Measurements from ENCODE around the gene KRTAP5-3. TPM values are rescaled to one million over a fixed set of nuclear protein-coding genes. Genes with fewer than 3 reads are reported as not detected.
A peak's percentile ranks its signal among the peaks of the same experiment; 100 is the strongest.
"Not testable (repeated sequence)": the region's sequence is repeated elsewhere in the genome, so short reads cannot be mapped to it uniquely, and the experiment has no call there.

The KRTAP5-3 gene
- total RNA-seq, 2 experiments from 2014 or later, result not detected

DNA sequence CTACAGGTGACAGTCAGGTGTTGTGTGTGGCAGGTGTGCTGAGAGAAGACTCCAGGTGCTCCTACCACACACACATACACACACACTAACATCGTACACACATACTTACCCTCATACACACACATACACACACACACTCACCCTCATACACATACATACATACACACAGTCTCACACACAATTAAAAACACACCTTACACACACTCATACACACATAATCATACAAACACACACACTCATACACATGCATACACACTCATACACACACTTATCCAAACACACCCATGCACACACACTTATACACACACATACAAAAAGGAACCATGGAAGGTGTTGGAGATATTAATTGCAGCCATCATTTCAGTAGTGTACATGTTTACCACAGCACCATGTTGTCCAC is 4.6 kb downstream of the KRTAP5-3 start:
- intact Hi-C loops (cut with micrococcal nuclease), result no loop called here
- H3K4me3 Mint-ChIP-seq, result no peak overlapping the region
- no peaks in the 10 kb centered on the region for H3K36me3 Mint-ChIP-seq (ENCODE audit: low read depth)
- CTCF ChIA-PET, result no interaction called here
- H3K27ac Mint-ChIP-seq, result no peak overlapping the region
- H3K27me3 Mint-ChIP-seq (ENCODE audit: low read depth), result peaks cover 15% of the 10 kb centered on the region
- peaks cover 2% of the 10 kb centered on the region for H3K4me1 Mint-ChIP-seq (ENCODE audit: low read depth)
- DNase-seq, result no peak
- H3K9me3 Mint-ChIP-seq, result no peaks in the 10 kb centered on the region

DNA sequence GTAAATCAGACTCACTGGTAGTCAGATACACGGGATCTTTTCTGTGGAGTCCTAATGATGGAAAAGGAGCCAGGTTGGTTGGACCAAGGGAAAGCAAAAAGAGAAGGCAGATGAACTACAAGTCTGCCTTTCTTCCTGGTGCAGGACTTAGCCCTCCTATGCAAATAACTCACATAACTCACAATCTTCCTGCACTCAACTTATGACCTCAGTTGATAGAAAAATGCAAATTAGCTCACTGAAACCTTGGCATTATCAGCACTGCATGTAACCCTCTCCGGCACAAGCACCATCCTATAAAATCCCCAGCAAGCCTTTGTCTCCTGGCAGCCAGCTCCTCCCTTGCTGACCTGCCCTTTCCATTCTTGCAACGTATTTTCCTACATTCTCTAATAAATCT is 6.6 kb downstream of the KRTAP5-3 start:
- H3K9me3 Mint-ChIP-seq; DNase-seq; H3K4me3 Mint-ChIP-seq; CTCF ChIA-PET; H3K36me3 Mint-ChIP-seq (ENCODE audit: low read depth); H3K4me1 Mint-ChIP-seq (ENCODE audit: low read depth); H3K27ac Mint-ChIP-seq; intact Hi-C loops (cut with micrococcal nuclease): not testable (repeated sequence)
- peaks cover 13% of the 10 kb centered on the region for H3K27me3 Mint-ChIP-seq (ENCODE audit: low read depth)

DNA sequence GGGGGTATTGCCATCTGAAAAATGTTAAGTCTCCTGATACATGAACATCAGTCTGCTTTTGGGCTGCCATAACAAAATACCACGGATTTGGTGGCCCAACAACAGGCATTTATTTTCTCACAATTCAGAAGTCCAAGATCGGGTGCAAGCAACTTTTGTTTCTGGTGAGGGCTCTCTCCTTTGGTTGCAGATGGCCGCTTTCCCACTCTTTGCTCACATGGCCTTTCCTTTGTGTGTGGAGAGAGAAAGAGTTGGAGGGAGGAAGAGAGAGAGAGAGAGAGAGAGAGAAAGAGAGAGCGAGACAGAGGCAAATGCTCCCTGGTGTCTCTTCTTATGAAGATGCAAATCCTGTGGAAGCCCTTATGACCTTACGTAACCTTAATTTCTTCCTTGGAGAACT is 7.6 kb downstream of the KRTAP5-3 start:
- Mint-ChIP-seq H3K36me3 (ENCODE audit: low read depth) (no peaks in the 10 kb centered on the region), H3K4me3 (no peak overlapping the region), H3K27ac (no peak overlapping the region), H3K27me3 (ENCODE audit: low read depth) (peaks cover 17% of the 10 kb centered on the region), H3K4me1 (ENCODE audit: low read depth) (no peaks in the 10 kb centered on the region), H3K9me3 (no peaks in the 10 kb centered on the region)
- no peak for DNase-seq
- CTCF ChIA-PET, result no interaction called here
- intact Hi-C loops (cut with micrococcal nuclease), result no loop called here

DNA sequence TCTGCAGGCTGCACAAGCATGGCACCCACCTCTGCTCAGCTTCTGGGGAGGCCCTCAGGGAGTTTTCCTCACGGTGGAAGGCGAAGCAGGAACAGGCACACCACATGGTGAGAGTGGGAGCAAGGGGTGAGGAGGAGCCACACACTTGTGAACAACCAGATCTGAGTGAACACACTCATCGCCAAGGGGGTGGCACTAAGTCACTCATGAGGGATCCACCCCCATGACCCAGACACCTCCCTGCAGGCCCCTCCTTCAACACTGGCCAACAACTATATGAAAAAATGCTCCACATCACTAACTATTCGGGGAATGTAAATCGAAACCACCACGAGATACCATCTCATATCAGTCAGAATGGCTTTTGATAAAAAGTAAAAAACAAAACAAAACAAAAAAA is 9.4 kb downstream of the KRTAP5-3 start:
- Mint-ChIP-seq H3K9me3 (no peaks in the 10 kb centered on the region), H3K4me1 (ENCODE audit: low read depth) (peaks cover 5% of the 10 kb centered on the region), H3K27me3 (ENCODE audit: low read depth) (peaks cover 19% of the 10 kb centered on the region), H3K36me3 (ENCODE audit: low read depth) (no peaks in the 10 kb centered on the region), H3K4me3 (no peak overlapping the region), H3K27ac (no peak overlapping the region)
- CTCF ChIA-PET, result interaction anchor here (0.9 to 1.4 kb wide), 4 partner anchors 24 to 54 kb away, joined by 3 to 5 read pairs (median 4); no protein-coding TSS in a partner anchor
- intact Hi-C loops (cut with micrococcal nuclease), result no loop called here
- DNase-seq, result no peak

DNA sequence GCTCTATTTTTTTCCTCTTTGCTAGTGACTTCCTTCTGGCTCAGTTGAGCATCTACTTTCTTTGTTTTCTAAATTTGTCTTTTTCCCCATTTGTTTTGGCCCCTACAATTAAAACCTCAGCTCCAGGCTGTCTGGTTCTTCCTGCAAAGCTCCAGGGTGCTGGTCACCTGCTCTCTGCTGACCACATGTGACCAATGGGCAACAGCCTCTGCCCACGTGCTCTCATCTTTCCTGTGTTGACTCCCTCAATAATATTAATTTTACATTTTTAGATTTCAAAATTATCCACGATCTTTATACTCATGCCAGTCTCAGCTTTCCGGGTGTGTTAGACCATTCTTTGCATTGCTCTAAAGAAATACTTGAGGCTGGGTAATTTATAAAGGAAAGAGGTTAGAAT is 9.9 kb downstream of the KRTAP5-3 start:
- CTCF ChIA-PET, result interaction anchor here (1.4 kb wide), 1 partner anchor 54 kb away, joined by 4 read pairs; no protein-coding TSS in a partner anchor
- intact Hi-C loops (cut with micrococcal nuclease); DNase-seq; H3K4me3 Mint-ChIP-seq; H3K9me3 Mint-ChIP-seq; H3K27ac Mint-ChIP-seq; H3K36me3 Mint-ChIP-seq (ENCODE audit: low read depth); H3K4me1 Mint-ChIP-seq (ENCODE audit: low read depth): not testable (repeated sequence)
- peaks cover 19% of the 10 kb centered on the region for H3K27me3 Mint-ChIP-seq (ENCODE audit: low read depth)

DNA sequence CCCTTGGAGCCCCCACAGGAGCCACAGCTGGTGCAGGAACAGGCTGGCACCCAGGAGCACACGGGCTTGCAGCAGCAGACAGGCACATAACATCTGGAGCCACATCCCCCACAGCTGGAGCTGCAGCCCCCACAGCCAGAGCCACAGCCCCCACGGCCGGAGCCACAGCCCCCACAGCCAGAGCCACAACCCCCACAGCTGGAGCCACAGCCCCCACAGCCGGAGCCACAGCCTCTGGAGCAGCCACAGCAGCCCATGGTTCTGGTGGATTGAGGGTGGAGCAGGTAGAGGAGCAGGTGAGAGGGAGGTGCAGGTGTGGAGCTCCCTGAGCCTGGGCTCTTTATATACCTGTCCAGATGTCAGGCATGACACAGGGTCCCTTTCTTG is 10.3 kb downstream of the KRTAP5-3 start, which contains the start of gene KRTAP5-2:
TSS of gene KRTAP5-2 (minus strand) at position 301 of the 387 bp plus-strand sequence. CDS start at position 257, 44 bp downstream.
- no peak within 1 kb of the TSS for H3K4me3 Mint-ChIP-seq
- H3K4me1 Mint-ChIP-seq (ENCODE audit: low read depth), result peaks cover 5% of the 10 kb centered on the region
- peaks cover 19% of the 10 kb centered on the region for H3K27me3 Mint-ChIP-seq (ENCODE audit: low read depth)
- DNase-seq, result no peak
- CTCF ChIA-PET, result interaction anchor here (1.4 to 1.7 kb wide), 2 partner anchors 23 to 55 kb away, joined by 4 to 5 read pairs; no protein-coding TSS in a partner anchor
- no peak within 1 kb of the TSS for H3K27ac Mint-ChIP-seq
- no peaks in the 10 kb centered on the region for H3K36me3 Mint-ChIP-seq (ENCODE audit: low read depth)
- intact Hi-C loops (cut with micrococcal nuclease), result no loop called here
- no peaks in the 10 kb centered on the region for H3K9me3 Mint-ChIP-seq

DNA sequence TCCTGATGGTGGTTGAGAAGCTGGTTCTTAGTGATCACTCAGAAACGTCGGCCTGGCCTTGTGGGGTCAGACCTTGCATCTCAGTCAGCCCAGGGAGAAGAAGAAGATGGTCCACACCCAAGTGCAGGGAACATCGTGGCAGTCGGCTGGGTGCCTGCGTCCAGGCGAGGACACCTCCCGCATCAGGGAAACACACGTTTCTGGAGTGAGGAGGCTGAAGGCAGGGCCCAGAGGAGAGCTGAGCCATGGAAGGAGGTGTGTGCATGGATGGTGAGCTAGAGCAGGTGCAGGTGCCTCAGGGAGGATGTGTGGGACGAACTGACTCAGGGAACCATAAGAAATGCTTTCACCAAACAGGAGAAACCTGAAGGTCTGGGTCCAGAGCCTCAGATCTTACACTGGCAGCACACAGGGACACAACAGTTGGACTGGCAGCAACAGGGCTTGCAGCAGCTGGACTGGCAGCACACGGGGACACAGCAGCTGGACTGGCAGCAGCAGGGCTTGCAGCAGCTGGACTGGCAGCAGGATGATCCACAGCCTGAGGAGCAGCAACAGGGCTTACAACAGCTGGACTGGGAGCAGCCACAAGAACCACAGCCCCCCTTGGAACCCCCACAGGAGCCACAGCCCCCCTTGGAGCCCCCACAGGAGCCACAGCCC is 10.8 kb downstream of the KRTAP5-3 start:
- Mint-ChIP-seq H3K27me3 (ENCODE audit: low read depth) (peaks cover 18% of the 10 kb centered on the region), H3K27ac (no peak overlapping the region), H3K36me3 (ENCODE audit: low read depth) (no peaks in the 10 kb centered on the region), H3K4me3 (no peak overlapping the region), H3K4me1 (ENCODE audit: low read depth) (peaks cover 5% of the 10 kb centered on the region), H3K9me3 (no peaks in the 10 kb centered on the region)
- CTCF ChIA-PET, result interaction anchor here (0.7 to 1.7 kb wide), 3 partner anchors 23 to 55 kb away, joined by 3 to 5 read pairs (median 4); no protein-coding TSS in a partner anchor
- no peak for DNase-seq
- intact Hi-C loops (cut with micrococcal nuclease), result no loop called here

DNA sequence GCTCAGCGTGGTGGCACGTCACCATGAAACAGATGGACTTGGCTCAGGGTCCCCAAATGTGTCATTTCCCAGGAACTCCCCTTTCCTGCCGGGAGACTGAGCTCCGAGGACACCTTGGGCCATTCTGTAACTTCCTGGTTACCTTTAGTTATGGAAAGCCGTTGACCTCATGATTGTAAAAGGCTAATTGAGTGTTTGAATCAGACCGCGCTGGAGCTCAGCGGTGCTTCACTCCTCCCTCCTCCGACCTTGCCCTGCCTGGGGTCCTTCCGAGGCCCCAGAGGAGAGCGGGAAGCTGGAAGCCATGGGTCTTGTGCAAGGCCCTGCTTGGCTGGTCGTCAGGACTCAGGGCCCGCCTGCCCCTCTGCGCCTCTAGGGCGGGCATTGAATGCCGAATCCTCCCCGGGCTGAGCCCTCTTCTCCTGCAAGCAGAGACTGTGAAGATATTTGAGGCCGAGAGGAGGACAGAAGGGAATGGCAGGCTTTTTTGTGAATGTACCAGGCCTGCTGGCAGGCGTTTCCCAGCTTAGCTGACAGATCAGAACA is 11.6 kb downstream of the KRTAP5-3 start:
- CTCF ChIA-PET, result interaction anchor here (0.6 to 3.6 kb wide), 4 partner anchors 9 to 32 kb away, joined by 3 to 21 read pairs (median 4); partner anchors contain the start of gene KRTAP5-5

DNA sequence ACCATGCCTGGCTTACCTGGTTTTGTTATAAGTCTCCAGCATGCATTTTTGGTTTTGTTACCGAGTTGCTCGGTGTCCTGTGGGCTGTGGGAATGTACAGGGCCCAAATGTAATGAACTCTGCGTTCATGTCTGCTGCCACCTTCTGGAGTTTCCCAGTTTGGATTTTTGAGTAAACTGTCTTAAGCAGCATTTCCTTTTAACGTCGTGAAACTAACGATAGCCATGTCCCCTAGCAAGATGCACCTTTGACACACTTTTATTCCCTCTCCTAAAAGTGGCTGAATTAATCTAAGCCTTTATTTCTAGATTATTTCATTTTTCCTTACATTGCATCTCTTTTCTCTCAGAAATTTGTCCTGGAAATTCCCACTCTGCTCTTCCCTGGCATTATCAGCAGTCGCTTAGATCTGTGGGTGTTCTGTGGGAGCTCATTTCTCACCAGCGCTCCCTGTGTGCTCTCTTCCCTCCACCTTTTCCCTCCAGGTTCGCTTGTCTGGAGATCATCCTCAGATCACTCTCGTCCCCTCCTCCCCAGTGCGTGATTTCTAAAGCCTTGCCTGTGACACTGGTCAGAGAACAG is 12.2 kb downstream of the KRTAP5-3 start:
- intact Hi-C loops (cut with micrococcal nuclease), result loop anchor here (1.0 kb wide), 1 partner anchor 32 kb away; no protein-coding TSS in a partner anchor
- H3K27me3 Mint-ChIP-seq (ENCODE audit: low read depth), result peaks cover 17% of the 10 kb centered on the region
- not testable (repeated sequence) for H3K9me3 Mint-ChIP-seq; H3K36me3 Mint-ChIP-seq (ENCODE audit: low read depth); H3K4me1 Mint-ChIP-seq (ENCODE audit: low read depth); H3K27ac Mint-ChIP-seq; H3K4me3 Mint-ChIP-seq; DNase-seq
- CTCF ChIA-PET, result interaction anchor here (0.6 to 3.6 kb wide), 9 partner anchors 9 to 85 kb away, joined by 3 to 21 read pairs (median 4); partner anchors contain the start of gene KRTAP5-5

More for the DNA sequence above, 11.6 kb downstream of the KRTAP5-3 start:
- H3K4me1 Mint-ChIP-seq (ENCODE audit: low read depth); H3K4me3 Mint-ChIP-seq; H3K36me3 Mint-ChIP-seq (ENCODE audit: low read depth); DNase-seq; H3K9me3 Mint-ChIP-seq; intact Hi-C loops (cut with micrococcal nuclease); H3K27ac Mint-ChIP-seq: not testable (repeated sequence)
- peaks cover 17% of the 10 kb centered on the region for H3K27me3 Mint-ChIP-seq (ENCODE audit: low read depth)

DNA sequence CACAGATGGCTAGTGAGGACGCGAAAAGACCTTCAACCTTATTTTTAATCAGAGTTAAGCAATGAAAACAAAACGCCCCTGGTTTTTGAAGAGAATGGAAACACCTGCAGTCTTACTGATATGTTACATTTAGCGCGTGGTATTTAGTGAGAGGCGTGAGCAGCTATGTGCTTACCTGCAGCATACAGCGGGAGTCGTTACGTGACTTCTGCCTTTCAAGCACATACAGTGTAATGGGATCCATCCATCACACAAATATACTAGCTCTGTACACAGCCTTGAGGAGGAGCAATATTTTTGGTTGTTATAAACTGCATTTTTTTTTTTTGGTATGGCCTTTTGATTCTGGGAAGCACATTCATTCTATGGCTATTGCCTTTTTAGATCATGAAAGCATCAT is 15.6 kb downstream of the KRTAP5-3 start:
- Mint-ChIP-seq H3K27me3 (ENCODE audit: low read depth) (peaks cover 18% of the 10 kb centered on the region), H3K9me3 (peaks cover 2% of the 10 kb centered on the region), H3K4me3 (no peak overlapping the region), H3K27ac (no peak overlapping the region), H3K36me3 (ENCODE audit: low read depth) (peaks cover 7% of the 10 kb centered on the region), H3K4me1 (ENCODE audit: low read depth) (peaks cover 13% of the 10 kb centered on the region)
- CTCF ChIA-PET, result interaction anchor here (0.9 kb wide), 1 partner anchor 60 kb away, joined by 3 read pairs; no protein-coding TSS in a partner anchor
- intact Hi-C loops (cut with micrococcal nuclease), result no loop called here
- DNase-seq, result no peak

DNA sequence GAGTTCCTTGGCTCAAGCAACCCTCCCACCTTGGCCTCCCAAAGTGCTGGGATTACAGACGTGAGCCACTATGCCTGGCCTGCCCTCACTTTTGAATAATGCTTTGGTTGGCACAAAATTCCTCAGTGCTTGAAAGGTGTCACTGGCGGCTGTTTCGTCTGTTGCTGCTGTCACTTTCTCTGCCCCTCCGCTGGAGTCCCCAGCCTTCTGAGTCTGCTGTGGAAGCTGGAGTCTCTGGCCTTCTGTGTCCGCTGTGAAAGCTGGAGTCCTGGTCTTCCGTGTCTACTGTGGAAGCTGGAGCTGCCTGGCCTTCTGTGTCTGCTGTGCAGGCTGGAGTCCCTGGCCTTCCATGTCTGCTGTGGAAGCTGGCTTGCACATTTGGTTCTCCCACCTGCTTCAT is 18.3 kb downstream of the KRTAP5-3 start:
- no peak overlapping the region for H3K27ac Mint-ChIP-seq
- no peak overlapping the region for H3K4me3 Mint-ChIP-seq
- DNase-seq, result no peak
- intact Hi-C loops (cut with micrococcal nuclease), result no loop called here
- peaks cover 14% of the 10 kb centered on the region for H3K4me1 Mint-ChIP-seq (ENCODE audit: low read depth)
- H3K9me3 Mint-ChIP-seq, result peaks cover 2% of the 10 kb centered on the region
- CTCF ChIA-PET, result no interaction called here
- peaks cover 7% of the 10 kb centered on the region for H3K36me3 Mint-ChIP-seq (ENCODE audit: low read depth)
- peaks cover 5% of the 10 kb centered on the region for H3K27me3 Mint-ChIP-seq (ENCODE audit: low read depth)

DNA sequence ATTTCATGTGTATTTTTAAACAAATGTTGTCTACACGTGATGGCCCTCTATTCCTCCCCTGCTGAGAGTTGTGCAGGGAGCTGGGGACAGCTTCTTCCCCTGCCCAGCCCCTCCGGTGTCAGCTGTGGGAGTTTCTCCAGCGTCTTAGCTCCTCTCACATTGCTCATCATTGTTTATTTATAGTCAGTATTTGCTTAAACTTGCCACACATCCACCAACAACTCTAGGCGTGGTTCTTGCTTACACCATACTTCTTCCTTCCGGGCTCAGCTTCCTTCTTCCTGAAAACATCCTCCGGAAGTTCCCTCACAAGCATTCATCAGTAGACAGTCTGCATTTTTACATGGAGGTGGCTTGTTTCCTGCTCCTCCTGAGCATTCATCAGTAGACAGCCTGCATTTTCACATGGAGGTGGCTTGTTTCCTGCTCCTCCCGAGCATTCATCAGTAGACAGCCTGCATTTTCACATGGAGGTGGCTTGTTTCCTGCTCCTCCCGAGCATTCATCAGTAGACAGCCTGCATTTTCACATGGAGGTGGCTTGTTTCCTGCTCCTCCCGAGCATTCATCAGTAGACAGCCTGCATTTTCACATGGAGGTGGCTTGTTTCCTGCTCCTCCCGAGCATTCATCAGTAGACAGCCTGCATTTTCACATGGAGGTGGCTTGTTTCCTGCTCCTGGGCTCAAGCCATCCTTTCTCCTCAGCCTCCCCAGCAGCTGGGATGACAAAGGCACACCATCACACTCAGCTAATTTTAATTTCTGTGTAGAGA is 18.9 kb downstream of the KRTAP5-3 start:
- CTCF ChIA-PET, result interaction anchor here (0.6 to 2.2 kb wide), 6 partner anchors 10 to 137 kb away, joined by 3 to 12 read pairs (median 3); no protein-coding TSS in a partner anchor
- H3K9me3 Mint-ChIP-seq; H3K27me3 Mint-ChIP-seq (ENCODE audit: low read depth); H3K36me3 Mint-ChIP-seq (ENCODE audit: low read depth); intact Hi-C loops (cut with micrococcal nuclease): not testable (repeated sequence)
- Mint-ChIP-seq H3K27ac (peak overlapping the region; percentile 89), H3K4me1 (ENCODE audit: low read depth) (peaks cover 14% of the 10 kb centered on the region), H3K4me3 (peak overlapping the region; percentile 53)
- peak; percentile 27 for DNase-seq
